Body of pancreas (tissue), 4 donors: ENCODE measurements around the gene UBE4A.

Experiments used
- POLR2A ChIP-seq, 3 donors: fragments of 450-650 bp; IDR thresholded peaks; one replicate each; pipeline ENCODE4 v1.6.1; 2016; ENCODE audit warnings: antibody characterized with exemption in 3 of 3, mild to moderate bottlenecking in 2 of 3
- TF ChIP-seq, protein P1 (sequence below), 7 experiments: fragments of 450-650 bp in 4 of 7; fragments of 200-600 bp in 3 of 7; sonication (generic) in 3 of 7; IDR thresholded peaks; one replicate each; pipeline ENCODE4 v1.5.1; 2016 to 2019; ENCODE audit warnings: antibody characterized with exemption in 7 of 7

- TF ChIP-seq, protein P1, sequence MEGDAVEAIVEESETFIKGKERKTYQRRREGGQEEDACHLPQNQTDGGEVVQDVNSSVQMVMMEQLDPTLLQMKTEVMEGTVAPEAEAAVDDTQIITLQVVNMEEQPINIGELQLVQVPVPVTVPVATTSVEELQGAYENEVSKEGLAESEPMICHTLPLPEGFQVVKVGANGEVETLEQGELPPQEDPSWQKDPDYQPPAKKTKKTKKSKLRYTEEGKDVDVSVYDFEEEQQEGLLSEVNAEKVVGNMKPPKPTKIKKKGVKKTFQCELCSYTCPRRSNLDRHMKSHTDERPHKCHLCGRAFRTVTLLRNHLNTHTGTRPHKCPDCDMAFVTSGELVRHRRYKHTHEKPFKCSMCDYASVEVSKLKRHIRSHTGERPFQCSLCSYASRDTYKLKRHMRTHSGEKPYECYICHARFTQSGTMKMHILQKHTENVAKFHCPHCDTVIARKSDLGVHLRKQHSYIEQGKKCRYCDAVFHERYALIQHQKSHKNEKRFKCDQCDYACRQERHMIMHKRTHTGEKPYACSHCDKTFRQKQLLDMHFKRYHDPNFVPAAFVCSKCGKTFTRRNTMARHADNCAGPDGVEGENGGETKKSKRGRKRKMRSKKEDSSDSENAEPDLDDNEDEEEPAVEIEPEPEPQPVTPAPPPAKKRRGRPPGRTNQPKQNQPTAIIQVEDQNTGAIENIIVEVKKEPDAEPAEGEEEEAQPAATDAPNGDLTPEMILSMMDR (IDR thresholded peaks at IDR 0.05), result no peak
- TF ChIP-seq POLR2A (IDR thresholded peaks at IDR 0.05), result peak in 2 of 3 donors; percentile 43 to 45
Measured at GRCh38 chr11:118437208-118438125, 78.1 kb downstream of the UBE4A start.
